C4-2B (cell line): Measurements from ENCODE around the gene PIK3C2G.

ENCODE experiments used
- H3K27ac ChIP-seq: fragments of 450-650 bp; 2 replicates; pipeline ENCODE4 v1.5.1; 2017
- CTCF ChIP-seq: fragments of 450-650 bp; conservative IDR thresholded peaks from 2 replicates; pipeline ENCODE4 v1.5.1; 2017; ENCODE audit warnings: mild to moderate bottlenecking
- ZFX ChIP-seq: fragments of 450-650 bp; IDR thresholded peaks from 2 replicates; pipeline ENCODE4 v1.6.1; 2017

The PIK3C2G gene

GRCh38 chr12:18281941-18282340, 20.6 kb downstream of the PIK3C2G start:
- TF ChIP-seq ZFX (no peak), CTCF (no peak)
- H3K27ac ChIP-seq, result no peak overlapping the region

DNA sequence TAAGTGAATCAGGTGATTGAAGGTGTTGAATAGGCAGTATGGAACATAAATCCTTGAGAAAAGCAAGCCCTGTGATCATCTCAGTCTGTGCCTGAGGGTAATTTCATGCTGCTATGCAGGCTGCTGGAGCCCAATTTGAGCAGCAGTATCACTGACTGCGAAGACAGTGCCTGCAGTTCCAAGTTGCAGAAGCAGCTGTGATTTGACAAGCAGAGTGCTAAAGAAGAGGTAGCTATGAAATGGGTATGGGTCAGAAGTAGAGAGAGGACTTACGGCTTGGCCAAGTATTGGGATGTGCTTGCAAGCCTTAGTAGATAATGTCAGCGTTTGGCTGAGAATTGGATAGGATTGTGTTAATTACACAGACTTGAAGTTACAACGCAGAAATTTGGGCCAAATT, 22.5 kb downstream of the PIK3C2G start:
- H3K27ac ChIP-seq, result no peak overlapping the region

DNA sequence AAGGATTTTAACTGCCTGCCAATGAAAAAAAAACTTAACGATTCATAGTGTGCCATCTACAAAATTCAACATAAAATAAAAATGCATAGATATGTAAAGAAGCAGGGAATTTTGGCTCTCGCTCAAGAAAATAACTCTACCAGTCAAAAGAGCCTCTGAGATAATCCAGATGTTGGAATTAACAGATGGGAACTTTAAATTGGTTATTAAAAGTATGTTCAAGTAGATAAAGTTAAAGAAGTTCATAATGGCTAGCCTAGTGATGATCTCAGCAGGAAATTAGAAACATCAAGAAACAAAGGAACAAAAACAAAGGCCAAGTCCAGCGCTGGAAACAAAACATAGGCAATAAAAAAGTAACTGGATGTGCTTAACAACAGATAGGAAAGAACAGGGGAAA, 23.1 kb downstream of the PIK3C2G start:
- TF ChIP-seq ZFX (no peak), CTCF (no peak)
- H3K27ac ChIP-seq, result no peak overlapping the region

More for the DNA sequence above, 22.5 kb downstream of the PIK3C2G start:
- TF ChIP-seq CTCF, result no peak
- TF ChIP-seq ZFX, result no peak

DNA sequence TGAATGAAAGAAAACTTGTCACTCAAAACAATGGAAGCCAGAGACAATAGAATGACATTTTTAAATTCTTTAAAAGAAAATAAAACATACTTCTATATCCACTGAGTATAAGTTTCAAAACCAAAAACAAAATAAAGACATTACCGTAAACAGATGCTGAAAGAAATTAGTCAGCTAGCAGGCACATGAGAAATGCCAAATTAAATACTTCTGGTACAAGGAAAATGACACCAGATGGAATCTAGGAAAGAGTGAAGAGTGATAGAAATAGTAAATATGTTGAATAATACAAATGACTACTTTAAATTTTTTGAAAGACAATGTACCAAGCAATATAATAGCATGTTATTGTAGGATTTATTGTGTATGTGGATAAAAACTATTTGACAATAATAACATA, 23.8 kb downstream of the PIK3C2G start:
- TF ChIP-seq ZFX (no peak), CTCF (no peak)
- no peak overlapping the region for H3K27ac ChIP-seq

DNA sequence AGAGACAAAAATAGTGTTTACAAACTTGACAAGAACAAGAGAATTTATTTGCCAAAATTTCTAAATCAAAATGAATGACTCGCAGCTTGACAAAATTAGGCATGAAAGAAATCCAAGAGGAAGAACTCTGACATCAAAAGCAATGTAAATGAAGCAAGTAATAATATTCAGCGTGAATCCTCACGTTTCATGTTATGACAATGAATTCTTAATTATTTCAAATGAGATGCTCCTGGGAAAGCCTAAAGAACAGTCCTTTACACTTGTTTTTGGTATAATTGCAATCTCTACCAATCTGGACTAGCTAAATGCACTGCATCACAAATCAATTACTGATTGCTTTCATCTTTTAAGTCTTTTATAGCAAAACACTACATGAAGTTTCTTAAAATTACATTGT, 29.1 kb downstream of the PIK3C2G start:
- TF ChIP-seq CTCF (no peak), ZFX (no peak)
- H3K27ac ChIP-seq, result no peak overlapping the region

DNA sequence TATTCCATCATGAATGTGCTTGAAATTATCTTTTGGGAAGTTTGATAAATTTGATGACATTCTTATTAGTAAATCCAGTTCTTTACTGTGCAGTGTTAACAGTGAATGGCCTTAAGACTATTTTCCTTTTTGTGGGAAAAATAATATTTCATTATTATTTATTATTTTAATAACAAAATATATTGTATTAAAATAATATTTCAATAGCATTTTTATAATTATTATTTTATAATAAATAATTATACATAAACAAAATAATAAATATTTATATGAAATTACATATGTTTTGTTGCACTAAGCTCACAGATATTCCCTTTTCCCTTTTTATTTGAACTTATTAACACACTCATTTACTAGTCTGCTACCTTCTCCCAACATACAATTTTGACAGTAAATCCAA, 33.6 kb downstream of the PIK3C2G start:
- no peak overlapping the region for H3K27ac ChIP-seq
- TF ChIP-seq CTCF (no peak), ZFX (no peak)

DNA sequence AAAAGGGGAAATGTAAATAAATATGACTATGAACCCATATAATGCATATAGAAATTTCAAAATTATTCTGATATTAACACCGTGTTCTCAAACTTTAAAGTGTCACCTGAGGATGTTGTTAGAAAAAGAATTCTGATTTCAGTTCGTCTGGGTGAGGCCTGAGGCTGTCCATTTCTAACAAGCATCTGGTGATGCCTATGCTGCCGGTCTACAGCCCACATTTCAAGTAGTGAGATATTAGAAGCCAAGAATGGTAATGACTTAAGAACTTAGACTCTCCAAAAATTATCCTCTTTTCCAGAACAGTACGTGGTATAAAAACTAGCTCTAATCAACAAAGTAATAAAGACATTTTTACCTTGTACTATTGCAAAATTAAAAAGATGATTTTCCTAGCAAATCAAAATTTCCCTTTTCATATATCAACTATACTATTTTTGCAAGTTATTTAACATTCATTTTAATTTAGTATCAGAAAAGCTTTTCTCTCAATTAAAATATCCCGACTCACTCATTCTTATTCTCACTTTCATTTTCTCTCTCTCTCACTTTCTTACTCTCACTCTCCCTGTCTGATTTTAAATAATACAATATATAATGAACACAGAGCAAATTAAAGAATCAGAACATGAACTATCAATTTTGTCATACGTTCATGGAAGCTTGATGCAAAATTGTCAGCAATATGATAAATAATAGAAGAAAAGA, 35.0 kb downstream of the PIK3C2G start:
- no peak overlapping the region for H3K27ac ChIP-seq
- TF ChIP-seq ZFX, result no peak
- no peak for TF ChIP-seq CTCF
